H7 (cell line): ENCODE results near the gene FAM120A. TPM values are rescaled to one million over a fixed set of nuclear protein-coding genes. Genes with fewer than 3 reads are reported as not detected.

ENCODE experiments used
- DNase-seq: peaks from one replicate; pipeline ENCODE4 v3.0.0; 2012
- H3K27me3 ChIP-seq: 2 replicates; pipeline ENCODE4 v1.6.0; 2011; ENCODE audit warnings: mild to moderate bottlenecking, low read length; ENCODE audit not compliant: control insufficient read depth, insufficient read depth
- H3K36me3 ChIP-seq: replicated peaks from 2 replicates; pipeline ENCODE4 v1.5.1; 2011; ENCODE audit warnings: low read length; ENCODE audit not compliant: control insufficient read depth, insufficient read depth
- H3K4me3 ChIP-seq: 2 replicates; pipeline ENCODE4 v1.5.1; 2011; ENCODE audit warnings: low read depth, mild to moderate bottlenecking, control low read depth, low read length, moderate library complexity; ENCODE audit not compliant: insufficient read depth
- total RNA-seq: library from RNA; depleted of rRNA; stranded (reverse); fragments of >200 nt; shearing (Covaris generic); gene quantifications from 2 replicates; pipeline ENCODE4 v1.2.3, GENCODE V29; 2014; rRNA removed

The FAM120A gene
- total RNA-seq = 41.6 and 50.1 TPM in 2 replicates

- DNase-seq = peak; percentile 91
- peak within 1 kb of the TSS; percentile 91 for H3K4me3 ChIP-seq
- peaks cover 12% of the 10 kb centered on the region for H3K36me3 ChIP-seq
- no peaks in the 10 kb centered on the region for H3K27me3 ChIP-seq
Observed at GRCh38 chr9:93450945-93451815, at the start of gene FAM120A. Gene FAM120A, plus strand, starts transcription at chr9:93451685. Its CDS starts 231 bp downstream, at chr9:93451916.

GRCh38 chr9:93406371-93406770 is 45.1 kb upstream of the FAM120A start:
- H3K4me3 ChIP-seq = no peak overlapping the region
- H3K36me3 ChIP-seq = no peaks in the 10 kb centered on the region
- DNase-seq = no peak
- no peaks in the 10 kb centered on the region for H3K27me3 ChIP-seq

DNA sequence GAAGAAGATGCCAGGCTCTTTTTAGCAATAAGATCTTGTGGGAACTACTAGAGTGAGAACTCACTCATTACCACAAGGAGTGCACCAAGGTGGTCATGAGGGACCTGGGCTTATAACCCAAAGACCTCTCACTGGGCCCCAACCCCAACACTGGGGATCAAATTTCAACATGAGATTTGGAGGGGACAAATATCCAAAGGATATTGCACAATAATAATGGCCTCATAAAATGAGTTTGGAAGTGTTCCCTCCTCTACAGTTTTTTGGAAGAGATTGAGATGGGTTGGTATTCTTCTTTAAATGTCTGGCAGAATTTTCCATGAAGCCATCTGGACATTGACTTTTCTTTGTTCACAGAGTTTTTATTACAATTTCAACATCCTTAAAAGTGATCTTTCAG is 38.0 kb upstream of the FAM120A start:
- Histone ChIP-seq H3K4me3 (no peak overlapping the region), H3K27me3 (no peaks in the 10 kb centered on the region), H3K36me3 (no peaks in the 10 kb centered on the region)
- no peak for DNase-seq

DNA sequence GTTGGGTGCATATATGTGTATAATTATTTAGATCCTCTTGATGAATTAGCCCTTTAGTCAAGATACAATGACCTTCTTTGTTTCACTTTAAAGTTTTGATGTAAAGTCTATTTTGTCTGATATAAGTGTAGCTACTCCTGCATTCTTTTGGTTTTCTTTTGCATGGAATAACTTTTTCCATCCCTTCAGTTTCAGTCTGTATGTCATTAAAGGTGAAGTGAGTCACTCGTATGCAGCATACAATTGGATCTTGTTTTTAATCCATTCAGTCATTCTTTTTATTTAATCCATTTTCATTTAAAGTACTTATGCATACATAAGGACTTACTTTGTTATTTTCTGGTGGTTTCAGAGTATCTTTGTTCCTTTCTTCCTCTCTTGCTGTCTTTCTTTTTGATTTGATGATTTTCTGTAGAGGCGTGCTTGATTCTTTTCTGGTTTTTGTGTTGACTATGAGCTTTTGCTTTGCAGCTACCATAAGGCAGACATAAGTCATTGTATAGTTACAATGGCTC is 36.3 kb upstream of the FAM120A start:
- no peaks in the 10 kb centered on the region for H3K36me3 ChIP-seq
- no peaks in the 10 kb centered on the region for H3K27me3 ChIP-seq
- no peak overlapping the region for H3K4me3 ChIP-seq
- DNase-seq = no peak

GRCh38 chr9:93416530-93417235 is 34.8 kb upstream of the FAM120A start:
- Histone ChIP-seq H3K27me3 (no peaks in the 10 kb centered on the region), H3K4me3 (no peak overlapping the region), H3K36me3 (no peaks in the 10 kb centered on the region)
- no peak for DNase-seq

DNA sequence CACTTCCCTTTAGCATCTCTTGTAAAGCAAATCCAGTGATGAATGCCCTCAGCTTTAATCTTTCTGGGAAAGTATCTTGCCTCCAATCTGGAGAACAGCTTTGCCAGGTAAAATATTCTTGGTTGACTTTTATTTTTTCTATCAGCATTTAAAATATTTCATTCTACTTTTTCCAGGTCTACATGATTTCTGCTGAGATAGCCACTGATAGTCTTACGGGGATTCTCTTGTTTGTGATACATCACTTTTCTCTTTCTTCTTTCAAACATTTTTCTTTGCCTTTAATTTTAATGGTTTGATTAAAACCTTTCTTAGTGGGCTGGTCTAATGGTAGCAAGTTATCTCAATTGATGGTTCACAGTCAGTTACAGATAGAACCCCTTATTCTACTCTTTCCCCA is 33.9 kb upstream of the FAM120A start:
- H3K27me3 ChIP-seq = no peaks in the 10 kb centered on the region
- DNase-seq = no peak
- H3K36me3 ChIP-seq = no peaks in the 10 kb centered on the region
- no peak overlapping the region for H3K4me3 ChIP-seq

DNA sequence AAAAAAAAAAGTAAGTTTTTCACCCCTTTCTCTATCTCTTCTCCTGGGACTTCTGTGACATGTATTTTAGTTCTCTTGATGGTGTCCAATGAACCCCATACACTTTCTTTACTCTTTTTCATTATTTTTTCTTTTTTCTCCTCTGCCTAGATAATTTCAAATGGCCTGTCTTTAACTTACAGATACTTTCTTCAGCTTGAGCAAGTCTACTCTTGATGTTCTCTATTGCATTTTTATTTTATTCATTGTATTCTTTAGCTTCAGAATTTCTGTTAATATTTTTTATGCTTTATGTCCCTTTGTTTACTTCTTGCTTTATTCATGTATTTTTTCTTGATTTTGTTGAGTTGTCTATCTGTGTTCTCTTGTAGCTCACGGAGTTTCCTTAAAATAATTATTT is 32.5 kb upstream of the FAM120A start:
- no peaks in the 10 kb centered on the region for H3K27me3 ChIP-seq
- DNase-seq = no peak
- no peaks in the 10 kb centered on the region for H3K36me3 ChIP-seq
- no peak overlapping the region for H3K4me3 ChIP-seq

- no peak overlapping the region for H3K4me3 ChIP-seq
- no peaks in the 10 kb centered on the region for H3K36me3 ChIP-seq
- H3K27me3 ChIP-seq = no peaks in the 10 kb centered on the region
- DNase-seq = no peak
Observed at GRCh38 chr9:93422977-93423616, 28.4 kb upstream of the FAM120A start.

DNA sequence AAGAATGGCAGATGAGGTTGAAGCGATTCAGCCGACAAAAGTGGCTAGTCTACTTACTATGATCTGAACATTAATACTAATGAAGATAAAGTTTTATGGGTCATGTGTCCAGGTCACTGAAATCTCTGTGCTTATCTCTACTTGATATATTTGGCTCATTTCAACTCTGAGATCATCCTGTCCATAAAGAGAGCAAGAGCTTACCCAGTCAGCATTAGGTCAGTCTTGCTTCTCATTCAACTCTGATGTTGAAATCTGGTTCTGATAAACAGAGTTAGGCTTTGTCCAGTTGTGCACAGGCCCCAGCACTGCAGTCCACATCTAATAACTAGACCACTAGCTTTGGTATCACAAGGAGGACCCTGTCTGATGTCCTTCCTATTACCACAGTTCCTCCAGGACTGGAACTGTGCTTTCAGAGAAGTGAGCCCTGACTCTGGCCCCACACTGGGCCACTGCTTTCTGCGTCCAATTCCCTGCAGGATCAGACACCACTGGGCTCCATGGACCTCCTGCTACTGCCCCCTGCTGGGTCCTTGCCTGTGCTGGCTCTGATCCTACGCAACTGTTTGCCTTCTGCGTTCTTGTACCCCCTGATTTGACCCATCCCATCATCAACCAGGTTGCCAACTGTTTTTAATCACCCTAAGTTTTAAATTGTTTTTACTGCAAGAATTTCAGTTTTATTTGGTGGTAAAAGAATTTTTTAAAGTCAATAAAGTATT is 23.7 kb upstream of the FAM120A start:
- Histone ChIP-seq H3K36me3 (no peaks in the 10 kb centered on the region), H3K27me3 (no peaks in the 10 kb centered on the region), H3K4me3 (no peak overlapping the region)
- DNase-seq = no peak

- no peaks in the 10 kb centered on the region for H3K27me3 ChIP-seq
- H3K36me3 ChIP-seq = no peaks in the 10 kb centered on the region
Observed at GRCh38 chr9:93431539-93432105, 19.9 kb upstream of the FAM120A start.

GRCh38 chr9:93432964-93433363 is 18.5 kb upstream of the FAM120A start:
- Histone ChIP-seq H3K36me3 (no peaks in the 10 kb centered on the region), H3K27me3 (no peaks in the 10 kb centered on the region), H3K4me3 (no peak overlapping the region)
- no peak for DNase-seq

More at GRCh38 chr9:93431539-93432105, 19.9 kb upstream of the FAM120A start:
- H3K4me3 ChIP-seq = no peak overlapping the region
- DNase-seq = no peak

DNA sequence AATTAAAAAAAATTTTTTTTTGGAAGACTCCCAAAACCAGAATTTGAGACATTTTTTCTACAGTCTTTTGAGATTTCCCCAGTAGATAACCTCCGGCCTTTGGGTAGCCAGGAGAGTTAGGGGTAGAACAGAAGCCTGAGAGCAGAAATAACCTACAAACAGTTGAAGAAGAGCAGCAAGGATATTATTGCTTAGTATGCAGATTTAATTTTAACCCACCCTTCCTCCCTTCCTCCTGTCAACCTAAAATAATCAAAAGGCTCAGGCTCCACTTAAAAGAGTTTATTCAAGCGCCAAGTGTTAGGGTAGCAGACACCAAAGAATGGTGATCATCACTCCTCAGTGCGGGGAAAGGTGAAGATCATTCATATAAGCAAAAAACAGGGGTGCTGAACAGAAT is 17.4 kb upstream of the FAM120A start:
- no peaks in the 10 kb centered on the region for H3K27me3 ChIP-seq
- no peak overlapping the region for H3K4me3 ChIP-seq
- no peaks in the 10 kb centered on the region for H3K36me3 ChIP-seq
- DNase-seq = no peak

DNA sequence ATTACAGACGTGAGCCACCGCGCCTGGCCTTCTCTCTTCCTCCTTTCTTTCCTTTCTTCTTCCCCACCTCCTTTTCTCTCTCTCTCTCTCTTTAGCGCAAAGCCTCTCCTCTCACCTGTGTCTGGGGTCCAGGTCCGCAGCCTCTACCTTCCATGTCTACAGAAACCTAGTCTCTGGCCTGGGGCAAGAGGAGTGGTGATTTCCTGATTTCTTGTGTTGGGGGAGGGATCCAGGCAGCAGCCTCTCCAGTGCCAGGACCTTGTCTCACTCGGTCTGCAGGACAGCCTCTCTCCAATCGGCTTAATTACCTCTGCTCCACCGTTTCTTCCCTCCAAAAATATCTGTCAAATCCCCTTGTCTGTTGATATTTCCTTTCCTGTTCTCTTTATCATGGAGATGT is 16.1 kb upstream of the FAM120A start:
- H3K36me3 ChIP-seq = no peaks in the 10 kb centered on the region
- no peak overlapping the region for H3K4me3 ChIP-seq
- no peak for DNase-seq
- H3K27me3 ChIP-seq = no peaks in the 10 kb centered on the region

GRCh38 chr9:93436218-93436617 is 15.3 kb upstream of the FAM120A start:
- no peaks in the 10 kb centered on the region for H3K36me3 ChIP-seq
- no peaks in the 10 kb centered on the region for H3K27me3 ChIP-seq
- no peak for DNase-seq
- no peak overlapping the region for H3K4me3 ChIP-seq
